ENCODE results near the gene GALR3.
"Not testable (repeated sequence)": the region's sequence is repeated elsewhere in the genome, so short reads cannot be mapped to it uniquely, and the experiment has no call there.

The GALR3 gene

GRCh38 chr22:37823134-37823985, at the start of gene GALR3:
TSS of gene GALR3 (plus strand) at chr22:37823382. CDS start at chr22:37823407, 25 bp downstream.
- no peak for DNase-seq (ENCODE audit: low read depth in 2 of 2)

GRCh38 chr22:37774728-37775127, 48.5 kb upstream of the GALR3 start:
- DNase-seq (ENCODE audit: low read depth in 2 of 2), result no peak

- no peak for DNase-seq (ENCODE audit: low read depth in 2 of 2)
Measured at GRCh38 chr22:37775785-37776638, 47.2 kb upstream of the GALR3 start.

- DNase-seq (ENCODE audit: low read depth in 2 of 2), result no peak
Measured at GRCh38 chr22:37776639-37777005, 46.6 kb upstream of the GALR3 start.

GRCh38 chr22:37777122-37777687, 46.0 kb upstream of the GALR3 start:
- no peak for DNase-seq (ENCODE audit: low read depth in 2 of 2)

- no peak for DNase-seq (ENCODE audit: low read depth in 2 of 2)
Measured at GRCh38 chr22:37778370-37779009, 44.7 kb upstream of the GALR3 start.

GRCh38 chr22:37781434-37782059, 41.6 kb upstream of the GALR3 start:
- no peak for DNase-seq (ENCODE audit: low read depth in 2 of 2)

GRCh38 chr22:37782340-37783168, 40.6 kb upstream of the GALR3 start:
- no peak for DNase-seq (ENCODE audit: low read depth in 2 of 2)

- DNase-seq (ENCODE audit: low read depth in 2 of 2), result no peak
Measured at GRCh38 chr22:37784829-37785495, 38.2 kb upstream of the GALR3 start.

GRCh38 chr22:37790234-37790633, 32.9 kb upstream of the GALR3 start:
- DNase-seq (ENCODE audit: low read depth in 2 of 2), result no peak

- no peak for DNase-seq (ENCODE audit: low read depth in 2 of 2)
Measured at GRCh38 chr22:37792494-37792893, 30.7 kb upstream of the GALR3 start.

GRCh38 chr22:37794376-37794775, 28.8 kb upstream of the GALR3 start:
- DNase-seq (ENCODE audit: low read depth in 2 of 2), result no peak

- no peak for DNase-seq (ENCODE audit: low read depth in 2 of 2)
Measured at GRCh38 chr22:37796079-37796478, 27.1 kb upstream of the GALR3 start.

- DNase-seq (ENCODE audit: low read depth in 2 of 2), result not testable (repeated sequence)
Measured at GRCh38 chr22:37797259-37797658, 25.9 kb upstream of the GALR3 start.

GRCh38 chr22:37797874-37798500, 25.2 kb upstream of the GALR3 start:
- DNase-seq (ENCODE audit: low read depth in 2 of 2), result no peak

- DNase-seq (ENCODE audit: low read depth in 2 of 2), result not testable (repeated sequence)
Measured at GRCh38 chr22:37799979-37800378, 23.2 kb upstream of the GALR3 start.

- no peak for DNase-seq (ENCODE audit: low read depth in 2 of 2)
Measured at GRCh38 chr22:37801946-37802309, 21.3 kb upstream of the GALR3 start.

GRCh38 chr22:37802310-37803194, 20.6 kb upstream of the GALR3 start:
- no peak for DNase-seq (ENCODE audit: low read depth in 2 of 2)

- no peak for DNase-seq (ENCODE audit: low read depth in 2 of 2)
Measured at GRCh38 chr22:37803195-37803638, 20.0 kb upstream of the GALR3 start.

Data from stimulated activated CD4-positive, alpha-beta T cell treated with anti-CD3 and anti-CD28 coated beads, Interleukin-15, amount 100 ng/mL, for 48 hours (primary cell).